ENCODE data around the gene EPN1.

Gene EPN1

GRCh38 chr19:55641426-55642152, 33.4 kb upstream of the EPN1 start:
- Histone ChIP-seq H3K4me1 (ENCODE audit: insufficient read depth, low read length) (peaks cover 42% of the 10 kb centered on the region), H3K4me3 (ENCODE audit: low read depth in 1 of 2, low read length in 2 of 2) (peak overlapping the region; percentile 78 to 95), H3K27me3 (ENCODE audit: control insufficient read depth in 1 of 2, insufficient read depth in 2 of 2, low read length in 2 of 2) (no peaks in the 10 kb centered on the region), H3K9me3 (ENCODE audit: low read length) (no peaks in the 10 kb centered on the region), H3K36me3 (ENCODE audit: insufficient read depth, low read length) (peaks cover 10% of the 10 kb centered on the region), H3K9ac (ENCODE audit: low read length) (peak overlapping the region; percentile 54), H3K27ac (ENCODE audit: low read depth, low read length) (peak overlapping the region; percentile 84)

- no peaks in the 10 kb centered on the region for H3K27me3 ChIP-seq (ENCODE audit: control insufficient read depth in 1 of 2, insufficient read depth in 2 of 2, low read length in 2 of 2)
- H3K9me3 ChIP-seq (ENCODE audit: low read length) = no peaks in the 10 kb centered on the region
- H3K4me1 ChIP-seq (ENCODE audit: insufficient read depth, low read length) = peaks cover 40% of the 10 kb centered on the region
- H3K9ac ChIP-seq (ENCODE audit: low read length) = peak overlapping the region; percentile 39
- H3K27ac ChIP-seq (ENCODE audit: low read depth, low read length) = peak overlapping the region; percentile 84
- H3K36me3 ChIP-seq (ENCODE audit: insufficient read depth, low read length) = peaks cover 10% of the 10 kb centered on the region
- peak overlapping the region; percentile 78 to 95 for H3K4me3 ChIP-seq (ENCODE audit: low read depth in 1 of 2, low read length in 2 of 2)
These were observed 32.6 kb upstream of the EPN1 start for GRCh38 chr19:55642153-55643002.

GRCh38 chr19:55643003-55643886, 31.8 kb upstream of the EPN1 start, which contains the start of gene ZNF581:
Gene ZNF581, plus strand, starts transcription at chr19:55643649. Its CDS starts 923 bp downstream, at chr19:55644572.
- Histone ChIP-seq H3K9ac (ENCODE audit: low read length) (peak within 1 kb of the TSS; percentile 58), H3K4me3 (ENCODE audit: low read depth in 1 of 2, low read length in 2 of 2) (peak within 1 kb of the TSS; percentile 78 to 95), H3K27me3 (ENCODE audit: control insufficient read depth in 1 of 2, insufficient read depth in 2 of 2, low read length in 2 of 2) (no peaks in the 10 kb centered on the region), H3K36me3 (ENCODE audit: insufficient read depth, low read length) (peaks cover 10% of the 10 kb centered on the region), H3K9me3 (ENCODE audit: low read length) (no peaks in the 10 kb centered on the region), H3K4me1 (ENCODE audit: insufficient read depth, low read length) (peaks cover 40% of the 10 kb centered on the region), H3K27ac (ENCODE audit: low read depth, low read length) (peak within 1 kb of the TSS; percentile 84)

- Histone ChIP-seq H3K27me3 (ENCODE audit: control insufficient read depth in 1 of 2, insufficient read depth in 2 of 2, low read length in 2 of 2) (no peaks in the 10 kb centered on the region), H3K36me3 (ENCODE audit: insufficient read depth, low read length) (peaks cover 10% of the 10 kb centered on the region), H3K9me3 (ENCODE audit: low read length) (no peaks in the 10 kb centered on the region), H3K4me3 (ENCODE audit: low read depth in 1 of 2, low read length in 2 of 2) (peak overlapping the region; percentile 78 to 95), H3K9ac (ENCODE audit: low read length) (peak overlapping the region; percentile 58), H3K4me1 (ENCODE audit: insufficient read depth, low read length) (peaks cover 35% of the 10 kb centered on the region), H3K27ac (ENCODE audit: low read depth, low read length) (peak overlapping the region; percentile 52)
These were observed 31.2 kb upstream of the EPN1 start for GRCh38 chr19:55643887-55644176.

GRCh38 chr19:55644191-55644833, 30.7 kb upstream of the EPN1 start:
- H3K27me3 ChIP-seq (ENCODE audit: control insufficient read depth in 1 of 2, insufficient read depth in 2 of 2, low read length in 2 of 2) = no peaks in the 10 kb centered on the region
- H3K27ac ChIP-seq (ENCODE audit: low read depth, low read length) = peak overlapping the region; percentile 52
- peaks cover 35% of the 10 kb centered on the region for H3K4me1 ChIP-seq (ENCODE audit: insufficient read depth, low read length)
- H3K4me3 ChIP-seq (ENCODE audit: low read depth in 1 of 2, low read length in 2 of 2) = peak overlapping the region; percentile 78 to 95
- H3K9ac ChIP-seq (ENCODE audit: low read length) = peak overlapping the region; percentile 58
- no peaks in the 10 kb centered on the region for H3K9me3 ChIP-seq (ENCODE audit: low read length)
- peaks cover 10% of the 10 kb centered on the region for H3K36me3 ChIP-seq (ENCODE audit: insufficient read depth, low read length)

GRCh38 chr19:55644842-55645511, 30.0 kb upstream of the EPN1 start:
- peaks cover 33% of the 10 kb centered on the region for H3K4me1 ChIP-seq (ENCODE audit: insufficient read depth, low read length)
- H3K9me3 ChIP-seq (ENCODE audit: low read length) = no peaks in the 10 kb centered on the region
- peak overlapping the region; percentile 37 for H3K27ac ChIP-seq (ENCODE audit: low read depth, low read length)
- no peak overlapping the region for H3K9ac ChIP-seq (ENCODE audit: low read length)
- no peaks in the 10 kb centered on the region for H3K27me3 ChIP-seq (ENCODE audit: control insufficient read depth in 1 of 2, insufficient read depth in 2 of 2, low read length in 2 of 2)
- peak overlapping the region in 1 of 2 donors; percentile 95 for H3K4me3 ChIP-seq (ENCODE audit: low read depth in 1 of 2, low read length in 2 of 2)
- H3K36me3 ChIP-seq (ENCODE audit: insufficient read depth, low read length) = peaks cover 10% of the 10 kb centered on the region

- no peak overlapping the region for H3K27ac ChIP-seq (ENCODE audit: low read depth, low read length)
- H3K36me3 ChIP-seq (ENCODE audit: insufficient read depth, low read length) = peaks cover 10% of the 10 kb centered on the region
- H3K4me3 ChIP-seq (ENCODE audit: low read depth in 1 of 2, low read length in 2 of 2) = no peak overlapping the region
- no peak overlapping the region for H3K9ac ChIP-seq (ENCODE audit: low read length)
- no peaks in the 10 kb centered on the region for H3K9me3 ChIP-seq (ENCODE audit: low read length)
- peaks cover 27% of the 10 kb centered on the region for H3K4me1 ChIP-seq (ENCODE audit: insufficient read depth, low read length)
- no peaks in the 10 kb centered on the region for H3K27me3 ChIP-seq (ENCODE audit: control insufficient read depth in 1 of 2, insufficient read depth in 2 of 2, low read length in 2 of 2)
These were observed 29.5 kb upstream of the EPN1 start for GRCh38 chr19:55645512-55645881.

GRCh38 chr19:55646889-55647731, 27.9 kb upstream of the EPN1 start:
- no peaks in the 10 kb centered on the region for H3K27me3 ChIP-seq (ENCODE audit: control insufficient read depth in 1 of 2, insufficient read depth in 2 of 2, low read length in 2 of 2)
- peak overlapping the region; percentile 11 for H3K9ac ChIP-seq (ENCODE audit: low read length)
- peaks cover 27% of the 10 kb centered on the region for H3K4me1 ChIP-seq (ENCODE audit: insufficient read depth, low read length)

GRCh38 chr19:55647732-55648584, 27.1 kb upstream of the EPN1 start, which contains the start of gene CCDC106:
Gene CCDC106, plus strand, starts transcription at chr19:55648212. Its CDS starts 835 bp downstream, at chr19:55649047.
- Histone ChIP-seq H3K9me3 (ENCODE audit: low read length) (no peaks in the 10 kb centered on the region), H3K27ac (ENCODE audit: low read depth, low read length) (peak within 1 kb of the TSS; percentile 81), H3K9ac (ENCODE audit: low read length) (peak within 1 kb of the TSS; percentile 11), H3K4me1 (ENCODE audit: insufficient read depth, low read length) (peaks cover 27% of the 10 kb centered on the region), H3K36me3 (ENCODE audit: insufficient read depth, low read length) (peaks cover 10% of the 10 kb centered on the region), H3K4me3 (ENCODE audit: low read depth in 1 of 2, low read length in 2 of 2) (peak within 1 kb of the TSS; percentile 67 to 78), H3K27me3 (ENCODE audit: control insufficient read depth in 1 of 2, insufficient read depth in 2 of 2, low read length in 2 of 2) (no peaks in the 10 kb centered on the region)

More at GRCh38 chr19:55646889-55647731, 27.9 kb upstream of the EPN1 start:
- Histone ChIP-seq H3K36me3 (ENCODE audit: insufficient read depth, low read length) (peaks cover 10% of the 10 kb centered on the region), H3K27ac (ENCODE audit: low read depth, low read length) (peak overlapping the region; percentile 81), H3K4me3 (ENCODE audit: low read depth in 1 of 2, low read length in 2 of 2) (peak overlapping the region; percentile 67 to 78), H3K9me3 (ENCODE audit: low read length) (no peaks in the 10 kb centered on the region)
